PC-3 (cell line): ENCODE data around the gene CACUL1.

Source experiments
- CTCF ChIP-seq: fragments of 300-600 bp; sonication (generic); conservative IDR thresholded peaks from 2 replicates; pipeline ENCODE4 v1.5.1; 2017; ENCODE audit warnings: antibody characterized with exemption, low read depth, mild to moderate bottlenecking, low read length
- EZH2 ChIP-seq: fragments of 300-600 bp; sonication (generic); IDR thresholded peaks from one replicate; pipeline ENCODE4 v1.6.1; 2017; ENCODE audit warnings: antibody characterized with exemption, mild to moderate bottlenecking, low read length; ENCODE audit not compliant: unreplicated experiment

GRCh38 chr10:118730756-118731456 is 23.9 kb downstream of the CACUL1 start:
- no peak for TF ChIP-seq CTCF
- TF ChIP-seq EZH2: no peak
